ENCODE results near the gene SIN3A. TPM values are rescaled to one million over a fixed set of nuclear protein-coding genes. Genes with fewer than 3 reads are reported as not detected.
A peak's percentile ranks its signal among the peaks of the same experiment; 100 is the strongest.
"Not testable (repeated sequence)": the region's sequence is repeated elsewhere in the genome, so short reads cannot be mapped to it uniquely, and the experiment has no call there.

SIN3A gene
- total RNA-seq, 1 donor from 2014 or later: 69.0 TPM

GRCh38 chr15:75389791-75390382, 61.6 kb downstream of the SIN3A start:
- peak overlapping the region; percentile 55 for H3K27ac Mint-ChIP-seq
- no peak overlapping the region for H3K4me2 ChIP-seq
- no peak overlapping the region for H3K4me3 Mint-ChIP-seq

GRCh38 chr15:75383986-75384385, 67.5 kb downstream of the SIN3A start:
- not testable (repeated sequence) for H3K27me3 ChIP-seq; H3K4me1 Mint-ChIP-seq; H3K4me2 ChIP-seq; H3K79me2 ChIP-seq (ENCODE audit: low read depth); H3K4me3 Mint-ChIP-seq; DNase-seq (ENCODE audit: low spot score); H3K27ac ChIP-seq; H2AFZ ChIP-seq (replicated peaks); H3K4me3 ChIP-seq; H3F3A ChIP-seq (ENCODE audit: low read depth); H3K27ac Mint-ChIP-seq; H3K9ac ChIP-seq; H3K9me3 ChIP-seq (ENCODE audit: low read depth); H3K4me1 ChIP-seq; H3K27me3 Mint-ChIP-seq (ENCODE audit: insufficient read depth, low read depth); H3K9me3 Mint-ChIP-seq
- peaks cover 30% of the 10 kb centered on the region for H3K36me3 Mint-ChIP-seq
- peaks cover 17% of the 10 kb centered on the region for H4K20me1 ChIP-seq (ENCODE audit: low read depth)
- H3K36me3 ChIP-seq: peaks cover 22% of the 10 kb centered on the region

More at GRCh38 chr15:75389791-75390382, 61.6 kb downstream of the SIN3A start:
- TF ChIP-seq CTCF (IDR thresholded peaks at IDR 0.05) (no peak), EZH2 (IDR thresholded peaks at IDR 0.05) (no peak), EZH2phosphoT487 (IDR thresholded peaks at IDR 0.05) (no peak)
- H3K9ac ChIP-seq: no peak overlapping the region
- no peak overlapping the region for H3K27ac ChIP-seq
- no peaks in the 10 kb centered on the region for H3F3A ChIP-seq (ENCODE audit: low read depth)
- H4K20me1 ChIP-seq (ENCODE audit: low read depth): peaks cover 40% of the 10 kb centered on the region
- H2AFZ ChIP-seq (replicated peaks): no peak overlapping the region
- peaks cover 11% of the 10 kb centered on the region for H3K36me3 ChIP-seq
- H3K36me3 Mint-ChIP-seq: peaks cover 27% of the 10 kb centered on the region
- no peaks in the 10 kb centered on the region for H3K4me1 ChIP-seq
- peaks cover 16% of the 10 kb centered on the region for H3K4me1 Mint-ChIP-seq
- no peaks in the 10 kb centered on the region for H3K27me3 ChIP-seq
- H3K79me2 ChIP-seq (ENCODE audit: low read depth): peaks cover 19% of the 10 kb centered on the region
- peak; percentile 16 for DNase-seq (ENCODE audit: low spot score)
- H3K27me3 Mint-ChIP-seq (ENCODE audit: insufficient read depth, low read depth): no peaks in the 10 kb centered on the region
- H3K4me3 ChIP-seq: no peak overlapping the region
- H3K9me3 Mint-ChIP-seq: no peaks in the 10 kb centered on the region
- no peaks in the 10 kb centered on the region for H3K9me3 ChIP-seq (ENCODE audit: low read depth)

GRCh38 chr15:75380773-75381172, 70.7 kb downstream of the SIN3A start:
- no peaks in the 10 kb centered on the region for H3K9me3 ChIP-seq (ENCODE audit: low read depth)
- no peak overlapping the region for H3K4me2 ChIP-seq
- no peak overlapping the region for H3K4me3 ChIP-seq
- Mint-ChIP-seq H3K9me3 (no peaks in the 10 kb centered on the region), H3K36me3 (peaks cover 29% of the 10 kb centered on the region), H3K4me1 (no peaks in the 10 kb centered on the region), H3K27ac (no peak overlapping the region), H3K4me3 (no peak overlapping the region), H3K27me3 (ENCODE audit: insufficient read depth, low read depth) (peaks cover 2% of the 10 kb centered on the region)
- DNase-seq (ENCODE audit: low spot score): no peak
- no peaks in the 10 kb centered on the region for H3K27me3 ChIP-seq
- no peak overlapping the region for H3K9ac ChIP-seq
- H3K27ac ChIP-seq: no peak overlapping the region
- H3K4me1 ChIP-seq: no peaks in the 10 kb centered on the region
- peaks cover 5% of the 10 kb centered on the region for H3K79me2 ChIP-seq (ENCODE audit: low read depth)
- peaks cover 5% of the 10 kb centered on the region for H3F3A ChIP-seq (ENCODE audit: low read depth)
- peaks cover 29% of the 10 kb centered on the region for H3K36me3 ChIP-seq
- TF ChIP-seq EZH2phosphoT487 (IDR thresholded peaks at IDR 0.05) (no peak), EZH2 (IDR thresholded peaks at IDR 0.05) (no peak), CTCF (IDR thresholded peaks at IDR 0.05) (no peak)
- H2AFZ ChIP-seq (replicated peaks): no peak overlapping the region
- peaks cover 11% of the 10 kb centered on the region for H4K20me1 ChIP-seq (ENCODE audit: low read depth)

GRCh38 chr15:75371901-75372688, 79.4 kb downstream of the SIN3A start:
- Mint-ChIP-seq H3K27me3 (ENCODE audit: insufficient read depth, low read depth) (peaks cover 2% of the 10 kb centered on the region), H3K4me3 (no peak overlapping the region), H3K9me3 (no peaks in the 10 kb centered on the region), H3K4me1 (peaks cover 15% of the 10 kb centered on the region), H3K36me3 (peaks cover 25% of the 10 kb centered on the region), H3K27ac (no peak overlapping the region)
- Histone ChIP-seq H2AFZ (replicated peaks) (no peak overlapping the region), H3K9ac (no peak overlapping the region), H3K9me3 (ENCODE audit: low read depth) (no peaks in the 10 kb centered on the region), H3K4me3 (no peak overlapping the region), H3K36me3 (peaks cover 22% of the 10 kb centered on the region), H3F3A (ENCODE audit: low read depth) (peaks cover 38% of the 10 kb centered on the region), H3K79me2 (ENCODE audit: low read depth) (peaks cover 24% of the 10 kb centered on the region), H3K27ac (no peak overlapping the region), H3K27me3 (no peaks in the 10 kb centered on the region), H4K20me1 (ENCODE audit: low read depth) (peaks cover 29% of the 10 kb centered on the region), H3K4me2 (no peak overlapping the region), H3K4me1 (peaks cover 9% of the 10 kb centered on the region)
- TF ChIP-seq CTCF (IDR thresholded peaks at IDR 0.05) (no peak), EZH2phosphoT487 (IDR thresholded peaks at IDR 0.05) (no peak), EZH2 (IDR thresholded peaks at IDR 0.05) (no peak)
- no peak for DNase-seq (ENCODE audit: low spot score)
